ENCODE measurements around the gene PPP1R1B. TPM values are rescaled to one million over a fixed set of nuclear protein-coding genes. Genes with fewer than 3 reads are reported as not detected.

The PPP1R1B gene
- total RNA-seq, 4 donors from 2014 or later: 2.7 to 12.2 (median 8.6) TPM

DNA sequence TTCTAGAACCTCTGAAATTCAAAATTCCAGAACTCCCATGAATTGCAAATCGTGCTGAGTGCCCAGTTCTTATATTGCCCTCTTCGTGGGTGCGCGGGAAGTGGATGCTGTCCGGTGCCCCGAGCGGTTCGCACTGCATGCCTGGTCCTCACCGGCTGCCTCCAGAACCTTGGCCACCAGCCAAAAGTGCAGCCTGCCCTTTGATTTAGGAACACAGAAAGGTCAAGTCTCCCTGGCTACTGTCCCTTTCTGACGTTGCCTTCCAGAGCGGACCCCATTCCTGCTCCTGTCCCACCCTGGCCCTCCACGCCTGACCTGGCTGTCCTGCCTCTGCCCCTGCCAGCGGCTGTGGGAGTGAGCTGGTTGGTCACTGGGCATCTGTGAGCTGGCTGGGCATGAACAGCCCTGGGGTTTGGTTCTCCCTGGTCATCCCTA is 28.7 kb upstream of the PPP1R1B start:
- Histone ChIP-seq H3K4me1 (peaks cover 0 to 38% (median 9%) of the 10 kb centered on the region in 3 donors), H3K27ac (no peak overlapping the region), H3K36me3 (no peaks in the 10 kb centered on the region), H3K27me3 (peaks cover 100% of the 10 kb centered on the region), H3K4me3 (no peak overlapping the region), H3K9me3 (no peaks in the 10 kb centered on the region)
- TF ChIP-seq, protein P1, sequence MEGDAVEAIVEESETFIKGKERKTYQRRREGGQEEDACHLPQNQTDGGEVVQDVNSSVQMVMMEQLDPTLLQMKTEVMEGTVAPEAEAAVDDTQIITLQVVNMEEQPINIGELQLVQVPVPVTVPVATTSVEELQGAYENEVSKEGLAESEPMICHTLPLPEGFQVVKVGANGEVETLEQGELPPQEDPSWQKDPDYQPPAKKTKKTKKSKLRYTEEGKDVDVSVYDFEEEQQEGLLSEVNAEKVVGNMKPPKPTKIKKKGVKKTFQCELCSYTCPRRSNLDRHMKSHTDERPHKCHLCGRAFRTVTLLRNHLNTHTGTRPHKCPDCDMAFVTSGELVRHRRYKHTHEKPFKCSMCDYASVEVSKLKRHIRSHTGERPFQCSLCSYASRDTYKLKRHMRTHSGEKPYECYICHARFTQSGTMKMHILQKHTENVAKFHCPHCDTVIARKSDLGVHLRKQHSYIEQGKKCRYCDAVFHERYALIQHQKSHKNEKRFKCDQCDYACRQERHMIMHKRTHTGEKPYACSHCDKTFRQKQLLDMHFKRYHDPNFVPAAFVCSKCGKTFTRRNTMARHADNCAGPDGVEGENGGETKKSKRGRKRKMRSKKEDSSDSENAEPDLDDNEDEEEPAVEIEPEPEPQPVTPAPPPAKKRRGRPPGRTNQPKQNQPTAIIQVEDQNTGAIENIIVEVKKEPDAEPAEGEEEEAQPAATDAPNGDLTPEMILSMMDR (IDR thresholded peaks at IDR 0.05): no peak
- TF ChIP-seq POLR2A (IDR thresholded peaks at IDR 0.05) (no peak), EP300 (IDR thresholded peaks at IDR 0.05) (no peak), POLR2AphosphoS5 (IDR thresholded peaks at IDR 0.05) (no peak)
- no peak for ATAC-seq
- WGBS, 2 donors (ENCODE audit: low coverage in 1 of 2): 5 to 7% methylated on average over 8 to 10 of the region's 13 CpGs

DNA sequence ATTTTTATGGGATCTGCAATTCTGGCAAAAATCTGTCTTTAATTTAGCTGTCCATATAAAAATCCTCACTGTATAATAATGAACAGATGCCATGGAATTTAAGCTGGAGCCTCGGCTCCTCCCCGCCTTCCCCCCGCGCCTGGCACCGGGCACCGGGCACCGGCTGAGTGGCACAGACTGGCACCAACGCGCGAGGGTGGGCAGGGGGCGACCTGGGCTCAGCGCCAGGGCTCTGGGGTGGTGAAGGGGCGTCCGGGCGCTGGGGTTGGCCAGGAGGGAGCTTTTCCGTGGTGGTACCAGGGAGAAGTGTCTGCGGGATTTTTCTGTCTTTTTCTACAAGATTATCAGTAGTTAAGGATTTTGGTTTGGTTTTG is 28.1 kb upstream of the PPP1R1B start:
- Histone ChIP-seq H3K36me3 (no peaks in the 10 kb centered on the region), H3K9me3 (no peaks in the 10 kb centered on the region), H3K27ac (no peak overlapping the region), H3K27me3 (peaks cover 100% of the 10 kb centered on the region), H3K4me1 (peaks cover 0 to 38% (median 9%) of the 10 kb centered on the region in 3 donors), H3K4me3 (peak overlapping the region in 1 of 2 donors; percentile 1)
- WGBS, 2 donors (ENCODE audit: low coverage in 1 of 2): 0% methylated on average over 1 to 2 of the region's 17 CpGs
- TF ChIP-seq, protein P1 (IDR thresholded peaks at IDR 0.05): no peak
- TF ChIP-seq POLR2A (IDR thresholded peaks at IDR 0.05) (no peak), POLR2AphosphoS5 (IDR thresholded peaks at IDR 0.05) (no peak), EP300 (IDR thresholded peaks at IDR 0.05) (no peak)
- ATAC-seq: no peak

DNA sequence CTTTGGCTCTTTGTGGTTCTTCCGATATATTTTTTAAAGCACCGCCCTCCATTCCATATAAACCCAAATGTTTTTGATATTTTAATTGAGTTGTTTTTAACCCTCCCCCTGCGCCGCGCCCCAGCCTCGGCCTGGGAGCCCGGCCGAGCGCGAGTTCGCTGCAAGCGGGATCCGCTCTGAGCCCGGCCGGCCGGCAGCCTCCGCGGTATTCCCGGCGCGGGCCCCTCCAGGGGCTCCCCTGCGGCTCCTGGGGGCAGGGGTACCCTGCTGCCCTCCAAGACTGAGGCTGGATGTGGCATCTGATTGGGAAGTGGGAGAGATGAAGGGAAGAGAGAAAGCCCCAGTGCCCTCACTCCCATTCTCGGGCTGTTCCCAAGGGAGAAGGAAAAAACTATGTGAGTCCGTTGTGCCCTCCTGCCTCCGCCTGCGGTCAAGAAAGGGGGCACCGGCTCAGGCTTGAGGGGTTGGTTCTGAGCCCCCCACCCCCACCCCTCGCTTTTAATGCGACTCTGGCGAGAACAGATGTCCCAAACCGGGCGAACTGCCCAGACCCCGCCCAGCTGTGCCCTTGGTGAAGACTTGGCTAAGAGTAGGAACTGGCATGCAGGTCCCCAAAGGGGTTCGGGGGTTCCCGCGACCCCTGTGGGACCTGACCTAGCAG is 27.6 kb upstream of the PPP1R1B start:
- Histone ChIP-seq H3K4me1 (peaks cover 0 to 43% (median 9%) of the 10 kb centered on the region in 3 donors), H3K9me3 (no peaks in the 10 kb centered on the region), H3K36me3 (no peaks in the 10 kb centered on the region), H3K27ac (no peak overlapping the region), H3K27me3 (peaks cover 100% of the 10 kb centered on the region), H3K4me3 (peak overlapping the region in 1 of 2 donors; percentile 1)
- WGBS, 2 donors (ENCODE audit: low coverage in 1 of 2): 0 to 9% methylated on average over 2 to 7 of the region's 36 CpGs
- TF ChIP-seq POLR2A (IDR thresholded peaks at IDR 0.05) (no peak), EP300 (IDR thresholded peaks at IDR 0.05) (no peak), POLR2AphosphoS5 (IDR thresholded peaks at IDR 0.05) (no peak)
- TF ChIP-seq, protein P1 (IDR thresholded peaks at IDR 0.05): no peak
- no peak for ATAC-seq

DNA sequence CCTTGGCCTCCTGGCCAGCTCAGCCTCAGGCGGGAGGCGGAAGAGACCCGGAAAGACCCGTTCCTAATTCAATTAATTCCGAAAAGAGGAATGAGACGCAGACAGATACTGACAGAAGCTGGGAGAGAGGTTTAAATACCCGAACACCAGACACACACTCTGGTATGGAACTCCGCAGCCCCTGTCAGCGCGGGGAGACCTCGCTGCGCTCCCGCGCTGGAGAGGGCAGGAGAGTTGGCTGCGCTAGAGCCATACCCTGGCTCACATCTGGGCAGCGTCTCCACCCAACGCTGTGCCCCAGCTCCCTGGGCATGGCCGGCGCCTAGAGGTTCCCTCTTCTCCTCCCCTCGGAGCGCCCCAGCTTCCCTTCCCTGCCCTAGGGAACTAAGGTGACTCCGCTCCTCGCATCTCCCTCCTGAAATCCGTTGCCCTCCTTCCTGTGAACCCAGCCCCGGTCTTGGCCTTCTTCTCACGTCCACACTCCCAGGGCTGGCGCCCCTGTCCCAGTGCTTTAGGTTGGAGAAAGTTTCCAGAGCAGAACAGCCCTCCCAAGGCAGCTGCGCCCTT is 27.0 kb upstream of the PPP1R1B start:
- Histone ChIP-seq H3K9me3 (no peaks in the 10 kb centered on the region), H3K36me3 (no peaks in the 10 kb centered on the region), H3K4me3 (no peak overlapping the region), H3K27me3 (peaks cover 100% of the 10 kb centered on the region), H3K4me1 (peaks cover 0 to 48% (median 9%) of the 10 kb centered on the region in 3 donors), H3K27ac (no peak overlapping the region)
- TF ChIP-seq EP300 (IDR thresholded peaks at IDR 0.05): no peak
- no peak for TF ChIP-seq POLR2AphosphoS5 (IDR thresholded peaks at IDR 0.05)
- no peak for ATAC-seq
- 4 to 7% methylated on average over 5 to 9 of the region's 28 CpGs for WGBS, 2 donors (ENCODE audit: low coverage in 1 of 2)

DNA sequence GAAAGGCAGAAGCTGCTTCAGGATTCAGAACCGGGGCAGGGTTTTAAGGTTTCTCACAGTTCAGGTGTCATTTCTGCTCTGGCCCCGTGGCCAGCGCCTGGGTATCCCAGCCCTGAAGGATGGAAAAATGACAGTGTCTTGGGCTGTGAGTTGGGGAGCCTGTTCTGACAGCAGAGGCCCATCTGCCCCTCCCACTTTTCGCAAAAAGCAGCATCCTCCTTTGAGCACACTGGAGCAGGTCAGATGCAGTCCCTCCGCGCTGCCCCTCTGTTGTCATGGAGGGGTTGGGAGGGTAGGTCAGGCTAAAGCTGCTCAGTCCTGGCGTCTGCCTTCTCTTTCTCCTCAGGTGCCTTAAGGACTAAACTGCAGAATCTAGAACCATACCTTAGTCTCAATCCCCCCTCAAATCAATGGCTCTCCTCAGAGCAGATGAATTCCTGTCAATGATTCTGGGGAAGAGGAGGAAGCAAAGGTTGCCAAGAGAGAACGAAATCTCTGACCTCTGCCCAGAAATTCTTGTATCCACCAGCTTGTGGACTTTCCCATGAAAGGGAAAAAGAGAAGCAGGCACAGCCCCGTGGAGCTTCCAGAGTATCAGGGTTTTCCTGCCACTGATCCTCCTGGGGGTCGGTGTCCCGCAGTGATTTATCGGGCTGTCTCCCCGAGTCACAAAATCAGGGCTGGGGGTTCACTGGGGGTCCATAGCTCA is 26.3 kb upstream of the PPP1R1B start:
- TF ChIP-seq EP300 (IDR thresholded peaks at IDR 0.05) (no peak), POLR2AphosphoS5 (IDR thresholded peaks at IDR 0.05) (no peak), POLR2A (IDR thresholded peaks at IDR 0.05) (no peak)
- TF ChIP-seq, protein P1 (IDR thresholded peaks at IDR 0.05): no peak
- peaks cover 100% of the 10 kb centered on the region for H3K27me3 ChIP-seq
- no peaks in the 10 kb centered on the region for H3K36me3 ChIP-seq
- peaks cover 0 to 55% (median 14%) of the 10 kb centered on the region in 3 donors for H3K4me1 ChIP-seq
- 0 to 3% methylated on average over 2 to 6 of the region's 13 CpGs for whole genome bisulfite sequencing, 2 donors (ENCODE audit: low coverage in 1 of 2)
- no peak overlapping the region for H3K27ac ChIP-seq
- ATAC-seq: no peak
- no peaks in the 10 kb centered on the region for H3K9me3 ChIP-seq
- no peak overlapping the region for H3K4me3 ChIP-seq

Measured in gastroesophageal sphincter (tissue), 4 donors.